ENCODE data around the gene VWA3B. TPM values are rescaled to one million over a fixed set of nuclear protein-coding genes. Genes with fewer than 3 reads are reported as not detected.

Gene VWA3B
- total RNA-seq, 4 donors from 2014 or later, result 0.12 to 2.5 TPM; not detected in 2

DNA sequence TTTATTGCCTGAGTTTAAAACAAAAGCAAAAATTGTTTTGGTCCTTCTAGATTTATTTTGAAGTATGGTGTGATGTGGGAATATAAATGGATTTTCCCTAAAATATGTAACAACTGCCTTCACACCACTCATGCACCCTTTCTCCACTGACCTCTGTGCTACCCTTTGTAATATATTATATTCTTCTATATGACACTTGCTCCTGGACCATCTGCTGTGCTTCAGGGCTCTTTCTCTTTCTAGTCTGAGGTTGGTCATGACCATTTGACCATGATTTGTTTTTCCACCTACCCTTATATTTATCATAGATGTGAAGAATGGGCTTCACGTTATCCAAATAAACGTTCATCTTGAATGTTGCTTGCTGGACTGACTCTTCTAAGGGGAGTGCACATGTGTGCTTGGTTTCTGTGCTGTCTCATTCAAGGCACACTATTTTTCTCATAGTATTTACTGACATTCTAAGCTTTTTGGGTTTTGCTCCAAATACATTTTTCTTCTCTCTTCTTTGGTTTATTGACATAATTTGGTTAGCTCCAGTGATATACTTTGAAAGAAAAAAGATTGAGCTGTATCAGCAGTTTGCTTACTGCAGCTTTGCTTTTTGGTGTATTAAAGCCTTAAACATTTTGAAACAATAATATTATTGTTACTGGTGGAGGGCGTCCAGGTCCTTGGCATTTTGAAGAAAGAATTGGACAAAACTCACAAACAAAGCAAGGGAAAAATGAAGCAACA lies 61.8 kb downstream of the VWA3B start:
- intact Hi-C loops (cut with DNase I; ENCODE audit: low total_unique reads), result no loop called here
- TF ChIP-seq, protein P1, sequence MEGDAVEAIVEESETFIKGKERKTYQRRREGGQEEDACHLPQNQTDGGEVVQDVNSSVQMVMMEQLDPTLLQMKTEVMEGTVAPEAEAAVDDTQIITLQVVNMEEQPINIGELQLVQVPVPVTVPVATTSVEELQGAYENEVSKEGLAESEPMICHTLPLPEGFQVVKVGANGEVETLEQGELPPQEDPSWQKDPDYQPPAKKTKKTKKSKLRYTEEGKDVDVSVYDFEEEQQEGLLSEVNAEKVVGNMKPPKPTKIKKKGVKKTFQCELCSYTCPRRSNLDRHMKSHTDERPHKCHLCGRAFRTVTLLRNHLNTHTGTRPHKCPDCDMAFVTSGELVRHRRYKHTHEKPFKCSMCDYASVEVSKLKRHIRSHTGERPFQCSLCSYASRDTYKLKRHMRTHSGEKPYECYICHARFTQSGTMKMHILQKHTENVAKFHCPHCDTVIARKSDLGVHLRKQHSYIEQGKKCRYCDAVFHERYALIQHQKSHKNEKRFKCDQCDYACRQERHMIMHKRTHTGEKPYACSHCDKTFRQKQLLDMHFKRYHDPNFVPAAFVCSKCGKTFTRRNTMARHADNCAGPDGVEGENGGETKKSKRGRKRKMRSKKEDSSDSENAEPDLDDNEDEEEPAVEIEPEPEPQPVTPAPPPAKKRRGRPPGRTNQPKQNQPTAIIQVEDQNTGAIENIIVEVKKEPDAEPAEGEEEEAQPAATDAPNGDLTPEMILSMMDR (IDR thresholded peaks at IDR 0.05), result no peak
- no peak for TF ChIP-seq POLR2A (IDR thresholded peaks at IDR 0.05)
- H3K4me3 ChIP-seq (ENCODE audit: low read depth, poor library complexity, severe bottlenecking), result no peak overlapping the region
- no peak for DNase-seq (ENCODE audit: low spot score in 2 of 2)
- WGBS, 2 donors, result 49 to 52% methylated on average over 3 of the region's 3 CpGs

DNA sequence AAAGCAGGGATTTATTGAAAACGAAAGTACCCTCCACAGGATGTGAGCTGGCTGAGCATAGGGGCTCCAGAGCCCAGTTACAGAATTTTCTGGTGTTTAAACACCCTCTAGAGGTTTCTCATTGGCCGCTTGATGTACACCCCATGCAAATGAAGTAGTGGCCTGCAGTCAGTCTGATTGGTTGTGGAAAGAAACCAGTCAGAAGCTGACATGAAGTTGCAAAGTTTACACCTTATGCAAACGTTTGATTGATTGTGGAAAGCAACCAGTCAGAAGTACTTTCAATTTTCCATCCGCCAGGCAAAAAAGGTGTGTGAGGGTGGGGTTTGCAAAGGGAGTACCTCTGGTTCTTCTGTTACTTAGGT lies 62.3 kb downstream of the VWA3B start:
- H3K4me3 ChIP-seq (ENCODE audit: low read depth, poor library complexity, severe bottlenecking), result no peak overlapping the region
- no peak for DNase-seq (ENCODE audit: low spot score in 2 of 2)
- intact Hi-C loops (cut with DNase I; ENCODE audit: low total_unique reads), result no loop called here
- 27 to 31% methylated on average over 4 of the region's 4 CpGs for WGBS, 2 donors
- TF ChIP-seq, protein P1 (IDR thresholded peaks at IDR 0.05), result no peak
- no peak for TF ChIP-seq POLR2A (IDR thresholded peaks at IDR 0.05)

DNA sequence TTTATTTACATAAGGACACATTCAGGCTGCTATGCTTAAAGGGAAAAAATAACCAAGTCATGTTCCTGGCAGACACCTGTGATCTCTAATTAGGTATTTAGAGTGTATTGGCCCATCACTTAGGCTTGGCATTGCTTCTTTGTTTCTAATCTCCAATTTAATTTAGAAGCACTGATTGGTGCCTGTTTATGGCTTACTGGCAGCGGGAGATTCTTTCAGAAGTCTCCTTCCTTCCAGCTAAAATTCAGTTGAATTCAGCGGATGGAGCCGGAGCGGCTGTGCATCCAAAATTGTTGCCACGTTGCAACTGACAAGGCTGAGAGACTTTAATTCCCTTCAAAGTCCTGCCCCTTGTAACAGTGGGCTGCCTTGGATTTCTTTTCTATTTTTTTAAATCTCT lies 66.5 kb downstream of the VWA3B start:
- TF ChIP-seq, protein P1 (IDR thresholded peaks at IDR 0.05), result no peak
- TF ChIP-seq POLR2A (IDR thresholded peaks at IDR 0.05), result no peak
- 42 to 45% methylated on average over 5 of the region's 5 CpGs for WGBS, 2 donors
- DNase-seq (ENCODE audit: low spot score in 2 of 2), result no peak
- intact Hi-C loops (cut with DNase I; ENCODE audit: low total_unique reads), result no loop called here
- no peak overlapping the region for H3K4me3 ChIP-seq (ENCODE audit: low read depth, poor library complexity, severe bottlenecking)

DNA sequence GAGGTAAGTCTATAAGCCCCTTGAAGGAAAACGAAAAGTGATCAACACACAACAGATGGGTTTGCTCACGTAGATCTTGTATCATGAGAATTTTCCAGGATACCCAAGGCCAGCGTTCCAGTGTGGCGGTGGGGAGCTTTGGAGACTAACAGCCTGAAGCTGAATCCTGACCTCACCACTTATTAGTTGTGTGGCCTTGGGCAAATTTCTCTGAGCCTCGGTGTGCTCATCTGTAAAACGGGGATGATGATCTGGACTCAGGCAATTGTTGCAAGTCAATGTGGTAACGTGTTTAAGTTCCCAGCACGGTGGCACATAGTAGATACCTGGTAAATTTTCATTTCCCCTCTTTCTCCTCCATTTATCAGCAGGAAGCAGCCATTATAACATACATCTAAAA lies 68.3 kb downstream of the VWA3B start:
- no peak for DNase-seq (ENCODE audit: low spot score in 2 of 2)
- TF ChIP-seq POLR2A (IDR thresholded peaks at IDR 0.05), result no peak
- TF ChIP-seq, protein P1 (IDR thresholded peaks at IDR 0.05), result no peak
- no peak overlapping the region for H3K4me3 ChIP-seq (ENCODE audit: low read depth, poor library complexity, severe bottlenecking)
- whole genome bisulfite sequencing, 2 donors, result 87 to 89% methylated on average over 8 of the region's 8 CpGs
- intact Hi-C loops (cut with DNase I; ENCODE audit: low total_unique reads), result no loop called here

DNA sequence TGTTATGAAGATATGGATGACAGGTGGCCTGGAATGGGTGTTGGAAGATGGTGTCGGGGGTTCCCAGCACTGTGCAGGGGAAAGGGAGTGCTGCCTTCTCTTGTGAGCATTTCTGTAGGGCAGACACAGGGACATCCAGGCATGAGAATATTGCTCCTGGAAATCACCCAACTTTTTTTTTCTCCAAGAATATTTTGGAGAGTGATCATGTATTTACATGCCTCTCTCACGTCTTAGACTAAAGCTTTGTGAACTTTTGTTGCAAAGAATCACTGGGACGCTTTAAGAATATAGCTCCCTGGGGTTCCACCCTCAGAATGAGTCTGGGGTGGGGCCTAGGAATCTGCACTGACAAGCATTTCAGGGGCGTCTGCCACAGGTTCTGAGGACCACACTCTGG lies 68.7 kb downstream of the VWA3B start:
- no peak overlapping the region for H3K4me3 ChIP-seq (ENCODE audit: low read depth, poor library complexity, severe bottlenecking)
- WGBS, 2 donors, result 46 to 47% methylated on average over 4 of the region's 4 CpGs
- DNase-seq (ENCODE audit: low spot score in 2 of 2), result no peak
- intact Hi-C loops (cut with DNase I; ENCODE audit: low total_unique reads), result no loop called here
- TF ChIP-seq, protein P1 (IDR thresholded peaks at IDR 0.05), result no peak
- TF ChIP-seq POLR2A (IDR thresholded peaks at IDR 0.05), result no peak

DNA sequence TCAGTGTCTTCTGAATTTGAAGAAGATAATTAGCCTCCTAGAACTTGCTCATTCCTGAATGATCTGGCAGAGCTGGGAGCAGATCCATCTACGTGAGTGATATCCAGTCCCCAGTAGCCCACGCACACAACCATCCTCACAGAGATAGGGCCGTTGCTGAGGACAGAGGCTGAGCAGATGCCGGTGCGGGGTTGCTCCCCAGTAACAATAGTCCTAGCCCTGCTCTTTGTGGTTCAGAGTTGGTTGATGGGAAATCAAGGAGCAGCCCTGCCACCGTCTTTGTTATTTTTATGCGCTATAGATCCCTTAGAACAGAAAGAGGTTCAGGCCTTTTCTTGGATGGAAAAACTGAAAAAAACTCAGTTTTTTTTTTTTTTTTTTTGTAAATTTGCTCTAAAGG lies 69.3 kb downstream of the VWA3B start:
- WGBS, 2 donors, result 72 to 77% methylated on average over 7 of the region's 7 CpGs
- intact Hi-C loops (cut with DNase I; ENCODE audit: low total_unique reads), result no loop called here

More for the DNA sequence above, 69.3 kb downstream of the VWA3B start:
- DNase-seq (ENCODE audit: low spot score in 2 of 2), result no peak
- H3K4me3 ChIP-seq (ENCODE audit: low read depth, poor library complexity, severe bottlenecking), result no peak overlapping the region
- TF ChIP-seq, protein P1 (IDR thresholded peaks at IDR 0.05), result no peak
- no peak for TF ChIP-seq POLR2A (IDR thresholded peaks at IDR 0.05)
